Smooth muscle cell (in vitro differentiated cells): Measurements from ENCODE around the gene POU2F1. TPM values are rescaled to one million over a fixed set of nuclear protein-coding genes. Genes with fewer than 3 reads are reported as not detected.

Experiments
- DNase-seq: peaks from one replicate; lab custom pipeline; 2025; ENCODE audit not compliant: unreplicated experiment; lab: John Stamatoyannopoulos, UW
- H2AFZ ChIP-seq: fragments of 200-600 bp; sonication (generic); 2 replicates; pipeline ENCODE4 v1.6.0; 2016; ENCODE audit warnings: antibody characterized with exemption, low read depth, mild to moderate bottlenecking
- H3F3A ChIP-seq: fragments of 200-600 bp; sonication (generic); 2 replicates; pipeline ENCODE4 v1.6.0; 2017; ENCODE audit warnings: antibody characterized with exemption, low read depth
- H3K27ac ChIP-seq: fragments of 200-600 bp; sonication (generic); 2 replicates; pipeline ENCODE4 v1.5.1; 2016; ENCODE audit warnings: low read depth, mild to moderate bottlenecking
- H3K27me3 ChIP-seq: fragments of 200-600 bp; sonication (generic); 2 replicates; pipeline ENCODE4 v1.6.1; 2016; ENCODE audit warnings: low read depth, mild to moderate bottlenecking
- H3K36me3 ChIP-seq: fragments of 200-600 bp; sonication (generic); 2 replicates; pipeline ENCODE4 v1.5.1; 2016; ENCODE audit warnings: low read depth
- H3K4me1 ChIP-seq: fragments of 200-600 bp; sonication (generic); 2 replicates; pipeline ENCODE4 v1.5.1; 2016; ENCODE audit warnings: low read depth
- H3K4me2 ChIP-seq: fragments of 200-600 bp; sonication (generic); 2 replicates; pipeline ENCODE4 v1.6.0; 2016; ENCODE audit warnings: mild to moderate bottlenecking
- H3K4me3 ChIP-seq: fragments of 200-600 bp; sonication (generic); 2 replicates; pipeline ENCODE4 v1.5.1; 2016; ENCODE audit warnings: mild to moderate bottlenecking
- H3K79me2 ChIP-seq: fragments of 200-600 bp; sonication (generic); 2 replicates; pipeline ENCODE4 v1.6.0; 2016; ENCODE audit warnings: low read depth, mild to moderate bottlenecking
- H3K9ac ChIP-seq: fragments of 200-600 bp; sonication (generic); 2 replicates; pipeline ENCODE4 v1.6.0; 2016; ENCODE audit warnings: low read depth
- H3K9me3 ChIP-seq: fragments of 200-600 bp; sonication (generic); replicated peaks from 2 replicates; pipeline ENCODE4 v1.5.1; 2016; ENCODE audit warnings: low read depth
- H4K20me1 ChIP-seq: fragments of 200-600 bp; sonication (generic); 2 replicates; pipeline ENCODE4 v1.6.0; 2016; ENCODE audit warnings: low read depth
- WGBS: methylation state at CpG from one replicate; pipeline ENCODE4 v1.1.7; 2016; ENCODE audit warnings: low lambda C conversion rate; 5-methylcytosine and 5-hydroxymethylcytosine counted together
- polyA plus RNA-seq: library from polyadenylated mRNA; unstranded; fragments of >200 nt; fragmentation: Nextera tagmentation; extraction: Ambion mirVana; gene quantifications from 2 replicates; pipeline ENCODE4 v1.2.1, GENCODE V29; 2016
- total RNA-seq: library from RNA; depleted of rRNA; stranded (reverse); fragments of >200 nt; gene quantifications from 2 replicates; pipeline ENCODE4 v1.2.3, GENCODE V29; 2014
- TF ChIP-seq, protein P1 (sequence below): fragments of 200-600 bp; sonication (generic); IDR thresholded peaks from 2 replicates; pipeline ENCODE4 v1.5.1; 2017; ENCODE audit warnings: borderline replicate concordance, mild to moderate bottlenecking, antibody characterized with exemption; ENCODE audit not compliant: insufficient read depth, poor library complexity, severe bottlenecking

Gene POU2F1
- total and polyA plus RNA-seq, 2 experiments from 2014 or later, result 5.3 to 15.6 TPM

DNA sequence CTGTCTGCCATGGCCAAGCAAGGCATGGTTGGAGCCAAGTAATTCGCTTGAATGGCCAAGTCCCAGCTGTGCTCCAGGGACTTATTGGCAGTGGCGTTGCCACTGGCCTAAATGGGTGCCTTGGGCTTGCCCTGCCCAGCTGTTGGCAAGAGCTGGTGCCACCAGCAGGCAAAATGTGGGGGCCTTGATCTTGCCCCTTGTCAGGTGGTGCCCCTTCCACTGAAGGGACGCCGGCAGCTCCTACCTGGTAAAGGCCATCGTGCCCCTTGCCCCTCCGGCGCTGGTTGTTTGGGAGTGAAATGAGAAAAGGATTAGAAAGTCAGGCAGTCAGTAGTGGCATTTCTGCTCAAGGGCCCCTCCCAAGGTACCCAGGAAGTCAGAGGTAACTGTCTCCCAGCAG lies 212.1 kb downstream of the POU2F1 start:
- TF ChIP-seq, protein P1, sequence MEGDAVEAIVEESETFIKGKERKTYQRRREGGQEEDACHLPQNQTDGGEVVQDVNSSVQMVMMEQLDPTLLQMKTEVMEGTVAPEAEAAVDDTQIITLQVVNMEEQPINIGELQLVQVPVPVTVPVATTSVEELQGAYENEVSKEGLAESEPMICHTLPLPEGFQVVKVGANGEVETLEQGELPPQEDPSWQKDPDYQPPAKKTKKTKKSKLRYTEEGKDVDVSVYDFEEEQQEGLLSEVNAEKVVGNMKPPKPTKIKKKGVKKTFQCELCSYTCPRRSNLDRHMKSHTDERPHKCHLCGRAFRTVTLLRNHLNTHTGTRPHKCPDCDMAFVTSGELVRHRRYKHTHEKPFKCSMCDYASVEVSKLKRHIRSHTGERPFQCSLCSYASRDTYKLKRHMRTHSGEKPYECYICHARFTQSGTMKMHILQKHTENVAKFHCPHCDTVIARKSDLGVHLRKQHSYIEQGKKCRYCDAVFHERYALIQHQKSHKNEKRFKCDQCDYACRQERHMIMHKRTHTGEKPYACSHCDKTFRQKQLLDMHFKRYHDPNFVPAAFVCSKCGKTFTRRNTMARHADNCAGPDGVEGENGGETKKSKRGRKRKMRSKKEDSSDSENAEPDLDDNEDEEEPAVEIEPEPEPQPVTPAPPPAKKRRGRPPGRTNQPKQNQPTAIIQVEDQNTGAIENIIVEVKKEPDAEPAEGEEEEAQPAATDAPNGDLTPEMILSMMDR, result no peak
- no peak overlapping the region for H3K9ac ChIP-seq
- 98% methylated on average over 7 of the region's 7 CpGs for WGBS

DNA sequence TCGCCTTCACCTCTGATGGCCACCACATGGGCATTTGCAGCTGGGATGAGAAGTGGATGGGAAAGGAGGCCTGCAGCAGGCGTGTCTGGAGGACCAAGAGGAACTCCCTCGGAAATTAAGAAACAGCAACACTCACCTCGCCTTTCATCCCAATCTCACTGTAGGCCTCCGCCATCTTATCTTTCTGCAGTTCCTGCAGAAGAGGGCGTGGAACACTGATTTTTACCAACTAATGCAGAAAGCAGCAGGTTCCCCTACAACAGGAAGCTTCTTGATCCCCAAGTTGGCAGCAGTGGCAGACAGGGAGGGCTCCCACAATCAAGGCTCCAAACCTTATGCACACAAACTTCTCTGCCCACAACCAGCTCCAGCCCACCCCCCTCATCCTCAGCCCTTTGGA lies 213.2 kb downstream of the POU2F1 start:
- 95% methylated on average over 6 of the region's 6 CpGs for WGBS

More for the DNA sequence above, 212.1 kb downstream of the POU2F1 start:
- Histone ChIP-seq H3K9me3 (no peaks in the 10 kb centered on the region), H3K4me2 (no peak overlapping the region), H3K4me3 (no peak overlapping the region), H3K79me2 (no peaks in the 10 kb centered on the region), H3F3A (no peaks in the 10 kb centered on the region), H3K4me1 (no peaks in the 10 kb centered on the region), H3K36me3 (no peaks in the 10 kb centered on the region), H4K20me1 (no peaks in the 10 kb centered on the region), H3K27ac (no peak overlapping the region), H3K27me3 (no peaks in the 10 kb centered on the region), H2AFZ (no peak overlapping the region)
- DNase-seq, result no peak

DNA sequence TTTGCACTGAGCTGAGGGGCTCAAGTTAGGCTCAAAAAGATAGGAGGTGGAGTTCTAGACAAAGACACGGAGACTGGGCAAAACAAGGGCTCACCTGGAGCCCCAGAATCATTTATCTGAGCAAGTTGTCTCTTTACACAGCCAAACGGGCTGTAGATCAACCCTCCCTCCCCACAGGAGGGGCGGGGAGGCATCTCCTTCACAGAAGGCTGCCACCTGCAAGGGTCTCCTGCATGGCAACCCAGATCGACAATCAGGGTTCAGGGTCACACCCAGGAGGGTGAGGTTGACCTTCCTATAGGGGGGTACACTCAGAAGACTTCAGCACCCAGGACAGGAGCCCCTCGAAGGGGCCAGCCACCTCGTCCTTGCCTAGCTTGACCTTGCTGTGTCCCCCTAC lies 213.6 kb downstream of the POU2F1 start:
- WGBS, result 92% methylated on average over 6 of the region's 6 CpGs
- TF ChIP-seq, protein P1, result no peak
- Histone ChIP-seq H3K27me3 (peaks cover 15% of the 10 kb centered on the region), H3K79me2 (no peaks in the 10 kb centered on the region), H4K20me1 (no peaks in the 10 kb centered on the region), H3K4me2 (no peak overlapping the region), H3K4me1 (peaks cover 5% of the 10 kb centered on the region), H3K4me3 (no peak overlapping the region), H3K36me3 (no peaks in the 10 kb centered on the region), H3K9ac (no peak overlapping the region), H3K27ac (no peak overlapping the region), H3K9me3 (no peaks in the 10 kb centered on the region), H2AFZ (no peak overlapping the region), H3F3A (no peaks in the 10 kb centered on the region)
- no peak for DNase-seq

More for the DNA sequence above, 213.2 kb downstream of the POU2F1 start:
- no peaks in the 10 kb centered on the region for H4K20me1 ChIP-seq
- TF ChIP-seq, protein P1, result no peak
- no peak overlapping the region for H3K4me3 ChIP-seq
- H3K9ac ChIP-seq, result no peak overlapping the region
- H3K4me1 ChIP-seq, result peaks cover under 1% of the 10 kb centered on the region
- no peak overlapping the region for H2AFZ ChIP-seq
- no peak overlapping the region for H3K27ac ChIP-seq
- H3F3A ChIP-seq, result no peaks in the 10 kb centered on the region
- no peak for DNase-seq
- H3K36me3 ChIP-seq, result no peaks in the 10 kb centered on the region
- peaks cover 11% of the 10 kb centered on the region for H3K27me3 ChIP-seq
- H3K4me2 ChIP-seq, result no peak overlapping the region
- no peaks in the 10 kb centered on the region for H3K79me2 ChIP-seq
- no peaks in the 10 kb centered on the region for H3K9me3 ChIP-seq

DNA sequence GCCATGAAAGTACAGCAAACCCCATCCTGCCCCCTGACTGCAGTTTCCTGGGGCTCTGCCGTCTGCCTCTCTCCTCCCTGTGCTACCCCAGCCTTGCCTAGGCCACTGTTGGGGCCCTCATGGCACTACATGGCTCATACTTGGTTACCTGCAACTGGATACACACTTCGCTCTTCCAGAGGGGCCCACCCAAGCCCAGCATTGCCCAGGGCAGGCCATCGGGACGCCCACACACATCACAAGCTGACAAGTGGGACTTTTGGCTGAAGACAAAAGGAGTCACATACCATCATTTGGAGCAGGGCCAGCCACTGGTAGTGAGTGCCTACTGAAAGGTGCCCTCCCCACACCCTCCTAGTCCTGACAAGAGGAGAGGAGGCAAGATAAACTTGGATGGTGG lies 214.8 kb downstream of the POU2F1 start:
- Histone ChIP-seq H3K4me2 (no peak overlapping the region), H4K20me1 (no peaks in the 10 kb centered on the region), H3F3A (no peaks in the 10 kb centered on the region), H3K36me3 (no peaks in the 10 kb centered on the region), H3K9me3 (no peaks in the 10 kb centered on the region), H3K27ac (no peak overlapping the region), H3K9ac (no peak overlapping the region), H3K4me3 (no peak overlapping the region), H3K4me1 (peaks cover 5% of the 10 kb centered on the region), H2AFZ (no peak overlapping the region), H3K27me3 (peaks cover 20% of the 10 kb centered on the region), H3K79me2 (no peaks in the 10 kb centered on the region)
- no peak for DNase-seq
- WGBS, result 94% methylated on average over 4 of the region's 4 CpGs
- TF ChIP-seq, protein P1, result no peak
